Measurements from ENCODE around the gene C16orf78. TPM values are rescaled to one million over a fixed set of nuclear protein-coding genes. Genes with fewer than 3 reads are reported as not detected.

C16orf78 gene
- total RNA-seq, 2 donors from 2014 or later = not detected

DNA sequence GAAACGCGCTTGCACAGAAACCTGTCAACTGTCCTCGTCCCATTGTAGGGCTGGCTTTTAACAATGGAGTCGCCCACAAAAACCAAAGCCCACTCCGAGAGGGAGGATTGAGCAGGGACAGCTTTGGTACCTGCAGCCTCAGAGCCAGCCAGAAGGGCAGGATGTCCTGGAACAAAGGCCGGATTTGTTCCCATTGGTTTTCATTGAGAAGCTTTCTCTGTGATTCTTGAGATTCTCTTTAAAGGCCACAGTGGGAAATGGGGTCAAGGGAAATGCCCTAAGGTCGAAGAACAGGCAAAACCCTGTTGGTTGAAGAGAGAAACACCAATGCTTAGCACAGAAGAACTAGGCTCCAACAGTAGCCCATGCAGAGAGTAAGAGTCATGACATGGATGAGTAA lies 65.4 kb downstream of the C16orf78 start:
- DNase-seq (ENCODE audit: low spot score) = no peak
- Mint-ChIP-seq H3K27me3 (peaks cover 4 to 9% of the 10 kb centered on the region in 2 donors), H3K4me3 (no peak overlapping the region), H3K36me3 (no peaks in the 10 kb centered on the region), H3K4me1 (ENCODE audit: low read depth in 2 of 2) (peaks cover 5 to 16% of the 10 kb centered on the region in 2 donors), H3K9me3 (no peaks in the 10 kb centered on the region), H3K27ac (no peak overlapping the region)
- no peak for ATAC-seq

DNA sequence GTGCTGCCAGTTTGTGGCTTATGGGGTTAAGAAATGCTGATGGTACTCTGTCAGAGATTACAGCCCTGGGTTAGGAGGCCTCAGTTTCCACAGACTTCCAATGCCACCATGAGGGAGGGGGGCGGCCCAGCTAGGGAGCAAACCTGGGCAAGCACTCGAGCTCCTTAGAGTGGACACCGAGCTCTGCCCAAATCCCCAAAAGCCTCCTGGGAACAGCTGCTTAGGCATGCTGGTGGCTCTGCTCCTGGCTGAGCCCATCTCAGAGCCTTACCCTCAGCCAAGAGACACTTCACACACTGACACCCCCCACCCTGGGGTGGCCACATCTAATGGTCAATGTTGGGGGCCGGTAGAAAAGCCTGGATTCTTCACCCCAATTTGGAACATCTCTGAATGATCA lies 66.1 kb downstream of the C16orf78 start:
- Mint-ChIP-seq H3K36me3 (no peaks in the 10 kb centered on the region), H3K9me3 (no peaks in the 10 kb centered on the region), H3K27ac (no peak overlapping the region), H3K4me3 (no peak overlapping the region), H3K4me1 (ENCODE audit: low read depth in 2 of 2) (peaks cover 5 to 16% of the 10 kb centered on the region in 2 donors), H3K27me3 (peaks cover 4 to 9% of the 10 kb centered on the region in 2 donors)
- ATAC-seq (no peak), DNase-seq (ENCODE audit: low spot score) (no peak)

DNA sequence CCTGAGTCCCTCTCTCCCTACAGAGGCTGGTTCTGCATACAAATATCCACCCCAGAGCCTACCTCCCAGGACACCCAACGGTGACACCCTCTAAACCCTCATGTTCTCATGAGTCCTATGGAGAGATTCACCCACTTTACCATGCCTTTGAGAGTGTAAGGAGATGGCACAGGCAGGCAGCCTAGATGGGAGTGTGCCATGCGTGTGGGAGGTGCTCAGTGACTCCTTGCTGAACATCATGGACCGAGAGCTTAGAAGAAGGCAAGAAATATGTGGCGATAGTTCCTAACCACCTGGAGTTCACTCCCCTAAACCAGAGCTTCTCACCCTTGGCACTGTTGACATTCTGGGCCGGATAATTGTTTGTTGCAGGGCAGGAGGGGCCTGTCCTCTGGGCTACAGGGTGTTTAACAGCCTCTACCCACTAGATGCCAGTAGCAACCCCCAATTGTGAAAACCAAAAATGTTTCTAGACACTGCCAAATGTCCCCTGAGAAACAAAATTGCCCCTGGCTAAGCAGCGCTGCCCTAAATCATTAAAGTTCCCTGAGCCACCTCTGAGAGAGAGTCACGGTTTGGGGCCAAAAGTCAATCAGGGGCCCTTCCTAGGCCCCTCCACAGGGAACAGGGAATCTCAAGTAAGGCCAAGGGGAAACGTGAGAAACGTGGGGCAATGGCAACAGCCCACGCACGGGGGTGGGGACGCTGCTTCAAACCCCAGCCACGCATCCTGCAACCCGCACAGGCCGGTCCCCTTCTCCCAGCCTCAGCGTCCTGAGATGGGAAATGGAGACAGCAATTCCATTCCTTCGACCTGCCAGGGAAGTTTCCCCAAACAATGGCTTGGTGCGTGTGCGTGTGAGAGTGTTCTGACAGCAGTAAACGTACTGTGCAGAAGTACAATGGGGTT lies 66.8 kb downstream of the C16orf78 start:
- H3K4me1 Mint-ChIP-seq (ENCODE audit: low read depth in 2 of 2) = peaks cover 5 to 16% of the 10 kb centered on the region in 2 donors
- peak overlapping the region in 1 of 2 donors; percentile 46 for H3K27ac Mint-ChIP-seq
- H3K27me3 Mint-ChIP-seq = peaks cover 4 to 9% of the 10 kb centered on the region in 2 donors
- H3K9me3 Mint-ChIP-seq = no peaks in the 10 kb centered on the region
- no peaks in the 10 kb centered on the region for H3K36me3 Mint-ChIP-seq
- ATAC-seq (no peak), DNase-seq (ENCODE audit: low spot score) (no peak)
- H3K4me3 Mint-ChIP-seq = no peak overlapping the region

DNA sequence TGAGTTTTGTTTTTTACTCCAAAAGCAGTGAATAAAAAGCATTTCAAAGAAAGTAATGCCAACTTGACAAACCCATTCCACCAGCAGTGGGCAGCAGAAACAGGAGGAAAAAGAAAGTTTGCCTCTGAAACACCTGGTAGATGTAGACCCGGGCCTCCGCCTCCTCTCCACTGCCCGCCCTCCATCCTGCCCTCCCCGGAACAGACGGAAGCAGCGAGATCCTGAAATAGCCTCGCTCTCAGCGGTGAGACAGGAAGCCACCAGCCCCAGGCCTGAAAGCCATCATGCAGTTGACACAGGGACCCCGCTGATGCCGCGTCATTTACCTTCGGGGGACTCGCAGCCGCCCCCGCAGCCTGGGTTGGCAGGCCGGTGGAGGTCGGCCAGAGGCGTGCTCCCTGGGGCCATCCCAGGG lies 67.8 kb downstream of the C16orf78 start:
- ATAC-seq = peak; percentile 75 to 77
- peak overlapping the region; percentile 26 to 46 for H3K27ac Mint-ChIP-seq

DNA sequence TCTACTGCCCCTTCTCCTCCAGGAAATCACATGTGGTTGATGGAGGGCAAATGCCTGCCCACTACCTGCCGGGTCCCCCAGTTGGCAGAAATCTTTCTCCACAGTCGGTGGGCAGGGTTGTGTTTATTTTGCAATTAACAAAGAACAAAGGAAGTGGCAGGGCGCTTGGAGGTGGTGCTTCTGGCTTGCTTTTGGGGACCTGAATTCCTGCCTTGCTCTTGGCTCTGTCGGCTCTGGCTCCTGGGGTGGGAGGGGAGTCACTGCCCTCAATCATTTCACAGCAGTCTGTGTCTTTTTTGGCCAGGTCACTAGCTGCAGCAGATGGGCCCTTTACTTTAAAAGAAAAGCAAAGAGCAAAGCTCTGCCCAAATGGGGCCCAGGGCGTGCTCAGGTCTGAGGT lies 69.2 kb downstream of the C16orf78 start:
- ATAC-seq (no peak), DNase-seq (ENCODE audit: low spot score) (no peak)
- no peaks in the 10 kb centered on the region for H3K9me3 Mint-ChIP-seq
- peaks cover 5 to 16% of the 10 kb centered on the region in 2 donors for H3K4me1 Mint-ChIP-seq (ENCODE audit: low read depth in 2 of 2)
- H3K27ac Mint-ChIP-seq = no peak overlapping the region
- H3K4me3 Mint-ChIP-seq = no peak overlapping the region
- H3K36me3 Mint-ChIP-seq = no peaks in the 10 kb centered on the region
- H3K27me3 Mint-ChIP-seq = no peaks in the 10 kb centered on the region

More for the DNA sequence above, 67.8 kb downstream of the C16orf78 start:
- Mint-ChIP-seq H3K36me3 (no peaks in the 10 kb centered on the region), H3K9me3 (no peaks in the 10 kb centered on the region), H3K4me1 (ENCODE audit: low read depth in 2 of 2) (peaks cover 5 to 16% of the 10 kb centered on the region in 2 donors), H3K27me3 (peaks cover 4 to 7% of the 10 kb centered on the region in 2 donors), H3K4me3 (peak overlapping the region; percentile 15)
- DNase-seq (ENCODE audit: low spot score) = peak; percentile 64

DNA sequence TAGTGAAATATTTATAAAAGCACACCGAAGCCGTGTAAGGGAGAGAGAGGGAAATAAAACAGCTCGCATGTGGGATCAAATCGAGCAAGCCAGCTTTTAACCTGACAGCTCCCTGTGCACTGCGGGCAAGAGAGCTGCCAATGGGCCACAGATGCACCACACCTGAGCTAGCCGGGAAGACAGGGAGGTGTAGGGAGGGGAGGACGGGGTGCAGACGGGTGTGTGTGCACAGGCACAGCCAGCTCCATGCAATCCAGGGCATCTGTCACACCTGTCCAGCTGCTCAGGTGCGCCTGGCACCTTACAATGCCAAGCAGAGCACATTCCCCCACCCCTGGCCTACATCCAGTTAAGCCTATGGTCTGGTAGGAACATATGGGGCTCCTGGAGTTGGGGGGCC lies 70.0 kb downstream of the C16orf78 start:
- Mint-ChIP-seq H3K27me3 (no peaks in the 10 kb centered on the region), H3K27ac (no peak overlapping the region), H3K4me3 (no peak overlapping the region), H3K36me3 (no peaks in the 10 kb centered on the region), H3K9me3 (no peaks in the 10 kb centered on the region), H3K4me1 (ENCODE audit: low read depth in 2 of 2) (peaks cover 5 to 16% of the 10 kb centered on the region in 2 donors)
- ATAC-seq (no peak), DNase-seq (ENCODE audit: low spot score) (no peak)

DNA sequence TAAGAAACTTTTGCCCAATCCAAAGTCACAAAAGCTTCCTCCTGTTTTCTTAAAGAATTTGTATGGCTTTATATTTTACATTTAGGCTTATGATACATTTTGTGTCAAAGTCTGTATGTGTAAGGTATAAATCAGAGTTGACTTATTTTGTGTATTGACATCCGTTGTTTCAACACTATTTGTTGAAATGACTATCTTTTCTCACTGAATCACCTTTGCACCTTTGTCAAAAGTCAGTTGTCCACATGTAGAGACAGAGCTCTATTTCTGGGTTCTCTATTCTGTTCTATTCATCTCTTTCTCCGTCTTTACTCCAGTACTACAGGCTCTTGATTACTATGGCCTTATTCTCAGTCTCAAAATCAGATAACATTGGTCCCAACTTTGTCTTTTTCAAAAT lies 73.2 kb downstream of the C16orf78 start:
- no peaks in the 10 kb centered on the region for H3K36me3 Mint-ChIP-seq
- no peak for DNase-seq (ENCODE audit: low spot score)

More for the DNA sequence above, 73.2 kb downstream of the C16orf78 start:
- no peak for ATAC-seq
- no peak overlapping the region for H3K4me3 Mint-ChIP-seq
- peaks cover 5 to 10% of the 10 kb centered on the region in 2 donors for H3K4me1 Mint-ChIP-seq (ENCODE audit: low read depth in 2 of 2)
- no peaks in the 10 kb centered on the region for H3K9me3 Mint-ChIP-seq
- H3K27ac Mint-ChIP-seq = no peak overlapping the region
- peaks cover 8 to 12% of the 10 kb centered on the region in 2 donors for H3K27me3 Mint-ChIP-seq

Other genes starting within 250 kb of the C16orf78 start
- gene CBLN1, start 92.0 kb upstream of the C16orf78 start, total RNA-seq = not detected